Measurements from ENCODE around the gene ANKRD31.

DNA sequence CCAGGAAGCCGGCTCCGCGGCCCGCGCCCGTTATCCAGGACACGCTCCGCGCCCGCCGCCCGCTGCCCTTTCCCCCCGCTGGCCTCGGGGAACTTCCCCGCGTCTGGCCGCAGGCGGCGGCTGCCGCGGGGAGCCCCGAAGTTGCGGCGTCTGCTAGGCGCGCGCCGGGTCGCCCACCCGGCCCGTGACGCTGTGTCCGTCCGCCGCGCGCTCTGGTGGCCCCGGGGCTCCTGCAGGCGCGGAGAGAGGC is 183.7 kb downstream of the ANKRD31 start:
- TF ChIP-seq PAX5 (IDR thresholded peaks at IDR 0.05; ENCODE audit: insufficient read depth, low read length, severe bottlenecking): no peak
- no peak for TF ChIP-seq POU2F2 (IDR thresholded peaks at IDR 0.05; ENCODE audit: low read depth, low read length)
- TF ChIP-seq POLR2AphosphoS5 (IDR thresholded peaks at IDR 0.05; ENCODE audit: low read depth, low read length): no peak

All from GM12891 (cell line).